H1 (cell line): ENCODE data around the gene RESP18. TPM values are rescaled to one million over a fixed set of nuclear protein-coding genes. Genes with fewer than 3 reads are reported as not detected.

Source experiments
- CTCF ChIA-PET: fragments of 300-600 bp; sonication (Branson Sonifier 250); formaldehyde crosslinking; loops from one replicate; lab custom pipeline; 2021; ENCODE audit not compliant: partially characterized antibody; lab: Charles Lee
- POLR2A ChIA-PET: fragments of 300-600 bp; sonication (Branson Sonifier 250); formaldehyde crosslinking; loops from one replicate; lab custom pipeline; 2021; ENCODE audit warnings: inconsistent platforms; ENCODE audit not compliant: partially characterized antibody; lab: Charles Lee
- DNase-seq, 2 experiments: peaks; one replicate each; pipeline versions ENCODE4 v3.0.0 to v3.0.0-alpha.2; 2010 to 2022; ENCODE audit warnings: low spot score in 2 of 2, low read depth in 1 of 2, mixed read lengths in 1 of 2
- FAIRE-seq: peaks from 2 replicates; lab custom pipeline; 2011; peaks lifted over from hg19 to GRCh38; lab: Jason Lieb, UNC
- H2AFZ ChIP-seq: 2 replicates; pipeline ENCODE4 v1.8.1; 2012; ENCODE audit warnings: low read length, inconsistent platforms
- H2AK5ac ChIP-seq: 2 replicates; pipeline ENCODE4 v1.6.1; 2013; ENCODE audit warnings: low read depth, low read length
- H2BK120ac ChIP-seq: replicated peaks from 2 replicates; pipeline ENCODE3; 2013; ENCODE audit warnings: low read depth, low read length, inconsistent platforms
- H2BK12ac ChIP-seq: 2 replicates; pipeline ENCODE4 v1.6.1; 2013; ENCODE audit warnings: low read depth, low read length
- H2BK15ac ChIP-seq: 2 replicates; pipeline ENCODE4 v1.6.1; 2013; ENCODE audit warnings: low read length
- H2BK20ac ChIP-seq: 2 replicates; pipeline ENCODE4 v1.6.1; 2013; ENCODE audit warnings: low read length
- H2BK5ac ChIP-seq: 2 replicates; pipeline ENCODE4 v1.6.1; 2013; ENCODE audit warnings: low read depth, low read length
- H3K14ac ChIP-seq: 2 replicates; pipeline ENCODE4 v1.6.1; 2013; ENCODE audit warnings: inconsistent platforms; ENCODE audit not compliant: insufficient read length
- H3K18ac ChIP-seq: 2 replicates; pipeline ENCODE4 v1.6.1; 2013; ENCODE audit warnings: low read length; ENCODE audit errors: extremely low read depth
- H3K23ac ChIP-seq: 2 replicates; pipeline ENCODE4 v1.6.1; 2013; ENCODE audit warnings: inconsistent platforms; ENCODE audit not compliant: insufficient read length
- H3K23me2 ChIP-seq: 2 replicates; pipeline ENCODE4 v1.6.1; 2013; ENCODE audit warnings: low read depth, low read length
- H3K27ac ChIP-seq: 2 replicates; pipeline ENCODE4 v1.6.1; 2011; ENCODE audit warnings: low read depth, low read length, inconsistent platforms
- H3K27me3 ChIP-seq, 4 experiments: replicated peaks in 1 of 4; 1 replicate in 1 of 4; 2 replicates in 3 of 4; pipeline versions ENCODE4 v1.6.1 to v1.8.1; 2011 to 2013; ENCODE audit warnings: low read length in 3 of 4, mild to moderate bottlenecking in 3 of 4, inconsistent platforms in 2 of 4, mixed read lengths in 2 of 4, moderate library complexity in 1 of 4; ENCODE audit not compliant: control insufficient read depth in 3 of 4, insufficient read depth in 3 of 4; ENCODE audit errors: extremely low read depth in 1 of 4
- H3K36me3 ChIP-seq, 4 experiments: 2 replicates each; pipeline versions ENCODE4 v1.6.1 to v1.8.1; 2011 to 2013; ENCODE audit warnings: mild to moderate bottlenecking in 4 of 4, low read length in 3 of 4, moderate library complexity in 2 of 4, control low read depth in 1 of 4, inconsistent platforms in 1 of 4; ENCODE audit not compliant: insufficient read depth in 4 of 4, control insufficient read depth in 2 of 4
- H3K4ac ChIP-seq: replicated peaks from 2 replicates; pipeline ENCODE3; 2013; ENCODE audit warnings: low read length, low read depth, mixed read lengths, inconsistent platforms; ENCODE audit not compliant: insufficient read length
- H3K4me1 ChIP-seq, 4 experiments: replicated peaks in 1 of 4; 1 replicate in 1 of 4; 2 replicates in 3 of 4; pipeline versions ENCODE4 v1.6.1 to v1.8.1; 2011 to 2013; ENCODE audit warnings: low read length in 3 of 4, inconsistent platforms in 2 of 4, mixed read lengths in 1 of 4; ENCODE audit not compliant: insufficient read depth in 4 of 4, control insufficient read depth in 3 of 4
- H3K4me2 ChIP-seq, 2 experiments: 2 replicates each; pipeline versions ENCODE4 v1.6.1 to v1.8.1; 2011 to 2013; ENCODE audit warnings: low read depth in 2 of 2, low read length in 2 of 2, control low read depth in 1 of 2, inconsistent platforms in 1 of 2, mild to moderate bottlenecking in 1 of 2; ENCODE audit not compliant: insufficient read depth in 1 of 2
- H3K4me3 ChIP-seq, 4 experiments: fragments of 200-600, 300-600 bp in 1 of 4; sonication (generic), shearing (Covaris generic), sonication (Bioruptor Twin) in 1 of 4; 2 replicates each; pipeline versions ENCODE4 v1.5.1 to v1.8.1; 2011 to 2016; ENCODE audit warnings: low read length in 4 of 4, low read depth in 3 of 4, control low read depth in 2 of 4, inconsistent platforms in 2 of 4, mild to moderate bottlenecking in 2 of 4, mixed read lengths in 1 of 4, moderate library complexity in 1 of 4; ENCODE audit not compliant: insufficient read depth in 2 of 4; ENCODE audit errors: extremely low read depth in 1 of 4
- H3K56ac ChIP-seq: replicated peaks from 2 replicates; pipeline ENCODE3; 2013; ENCODE audit warnings: low read depth, mild to moderate bottlenecking, mixed read lengths, low read length, inconsistent platforms; ENCODE audit not compliant: insufficient read length
- H3K79me1 ChIP-seq: 2 replicates; pipeline ENCODE4 v1.6.1; 2013; ENCODE audit warnings: low read depth, low read length, control low read depth
- H3K79me2 ChIP-seq, 2 experiments: 2 replicates each; pipeline versions ENCODE4 v1.6.1 to v1.8.1; 2012 to 2013; ENCODE audit warnings: low read length in 2 of 2, mild to moderate bottlenecking in 2 of 2, inconsistent platforms in 1 of 2; ENCODE audit not compliant: insufficient read depth in 2 of 2, control insufficient read depth in 1 of 2
- H3K9ac ChIP-seq, 4 experiments: replicated peaks in 1 of 4; 1 replicate in 1 of 4; 2 replicates in 3 of 4; pipeline versions ENCODE4 v1.6.1 to v1.8.1; 2011 to 2013; ENCODE audit warnings: low read depth in 3 of 4, low read length in 3 of 4, control low read depth in 2 of 4, mild to moderate bottlenecking in 2 of 4, moderate library complexity in 2 of 4, inconsistent platforms in 1 of 4; ENCODE audit errors: extremely low read depth in 1 of 4
- H3K9me3 ChIP-seq, 2 experiments: 2 replicates each; pipeline versions ENCODE4 v1.6.1 to v1.8.1; 2012 to 2013; ENCODE audit warnings: mild to moderate bottlenecking in 2 of 2, moderate library complexity in 2 of 2, control low read depth in 1 of 2, inconsistent platforms in 1 of 2, low read depth in 1 of 2, low read length in 1 of 2, mixed read lengths in 1 of 2; ENCODE audit not compliant: insufficient read depth in 2 of 2
- H4K20me1 ChIP-seq, 2 experiments: replicated peaks in 1 of 2; 2 replicates each; pipeline versions ENCODE3 to v1.8.1; 2011 to 2013; ENCODE audit warnings: inconsistent platforms in 2 of 2, low read length in 2 of 2, mild to moderate bottlenecking in 1 of 2; ENCODE audit not compliant: insufficient read depth in 2 of 2, control insufficient read depth in 1 of 2
- H4K5ac ChIP-seq: 2 replicates; pipeline ENCODE4 v1.6.1; 2013; ENCODE audit warnings: low read length, low read depth, mixed read lengths, inconsistent platforms; ENCODE audit not compliant: insufficient read length
- H4K8ac ChIP-seq: 2 replicates; pipeline ENCODE4 v1.8.0; 2013; ENCODE audit warnings: mild to moderate bottlenecking, moderate library complexity, low read length, inconsistent platforms; ENCODE audit not compliant: insufficient read depth; ENCODE audit errors: extremely low read depth
- H4K91ac ChIP-seq: replicated peaks from 2 replicates; pipeline ENCODE3; 2013; ENCODE audit warnings: low read length, mixed read lengths, inconsistent platforms; ENCODE audit not compliant: insufficient read length
- BACH1 ChIP-seq: IDR thresholded peaks from 2 replicates; pipeline ENCODE4 v1.6.1; 2012; ENCODE audit warnings: low read length, improper control_type of control experiment
- BRCA1 ChIP-seq: IDR thresholded peaks from 2 replicates; pipeline ENCODE4 v1.6.1; 2012; ENCODE audit warnings: low read depth, low read length, improper control_type of control experiment
- EP300 ChIP-seq, 2 experiments: IDR thresholded peaks; 1 replicate in 1 of 2; 2 replicates in 1 of 2; pipeline ENCODE4 v1.6.1; 2011 to 2012; ENCODE audit warnings: low read depth in 2 of 2, low read length in 2 of 2, mild to moderate bottlenecking in 2 of 2, borderline replicate concordance in 1 of 2, inconsistent platforms in 1 of 2, moderate library complexity in 1 of 2
- POLR2AphosphoS5 ChIP-seq: IDR thresholded peaks from 2 replicates; pipeline ENCODE4 v1.6.1; 2011; ENCODE audit warnings: low read depth, low read length
- RAD21 ChIP-seq, 2 experiments: IDR thresholded peaks in 1 of 2; conservative IDR thresholded peaks in 1 of 2; 2 replicates each; pipeline ENCODE4 v1.6.1; 2011; ENCODE audit warnings: low read depth in 2 of 2, low read length in 2 of 2, improper control_type of control experiment in 1 of 2, inconsistent platforms in 1 of 2, mild to moderate bottlenecking in 1 of 2, moderate library complexity in 1 of 2
- TAF7 ChIP-seq: optimal IDR thresholded peaks from 2 replicates; pipeline ENCODE3; 2011; ENCODE audit warnings: low read depth, mild to moderate bottlenecking, inconsistent platforms, low read length, moderate library complexity, borderline replicate concordance
- WGBS, 2 experiments: shearing (Covaris generic) in 1 of 2; methylation state at CpG; one replicate each; pipeline versions ENCODE4 v1.1.6 to v1.1.7; 2013 to 2015; ENCODE audit warnings: low lambda C conversion rate in 2 of 2, mixed read lengths in 2 of 2, inconsistent platforms in 1 of 2, low coverage in 1 of 2, missing lambda C conversion rate in 1 of 2; ENCODE audit not compliant: insufficient replicate concordance in 2 of 2, insufficient coverage in 1 of 2, insufficient read length in 1 of 2; ENCODE audit errors: extremely low coverage in 1 of 2, missing lambda C conversion rate in 1 of 2; 5-methylcytosine and 5-hydroxymethylcytosine counted together
- polyA plus RNA-seq, 7 experiments: library from polyadenylated mRNA; depleted of rRNA in 3 of 7; stranded (reverse) in 5 of 7; unstranded in 2 of 7; fragments of >200 nt in 5 of 7; fragments of 200-250 nt in 2 of 7; gene quantifications; 1 replicate in 5 of 7; 2 replicates in 1 of 7; 4 replicates in 1 of 7; pipeline versions ENCODE4 v1.2.1 to v1.2.3, GENCODE V29; 2011 to 2013; ENCODE audit warnings: missing spikeins in 2 of 7, mixed read lengths in 2 of 7
- total RNA-seq: library from RNA; stranded (reverse); fragmentation: NEBNext Ultra II Directional; extraction: Animal tissue kit (Norgen Biotek cat#: 25700); gene quantifications from 2 replicates; pipeline ENCODE4 v1.2.1, GENCODE V29; 2021
- TF ChIP-seq, protein P1 (sequence below): IDR thresholded peaks from 2 replicates; pipeline ENCODE4 v1.6.1; 2011; ENCODE audit warnings: low read depth, mild to moderate bottlenecking, low read length; ENCODE audit not compliant: insufficient read depth

The RESP18 gene
- total and polyA plus RNA-seq, 2 of the 8 experiments (the other 6 are each of a cell fraction or from before 2014, with no cell fraction given): not detected

DNA sequence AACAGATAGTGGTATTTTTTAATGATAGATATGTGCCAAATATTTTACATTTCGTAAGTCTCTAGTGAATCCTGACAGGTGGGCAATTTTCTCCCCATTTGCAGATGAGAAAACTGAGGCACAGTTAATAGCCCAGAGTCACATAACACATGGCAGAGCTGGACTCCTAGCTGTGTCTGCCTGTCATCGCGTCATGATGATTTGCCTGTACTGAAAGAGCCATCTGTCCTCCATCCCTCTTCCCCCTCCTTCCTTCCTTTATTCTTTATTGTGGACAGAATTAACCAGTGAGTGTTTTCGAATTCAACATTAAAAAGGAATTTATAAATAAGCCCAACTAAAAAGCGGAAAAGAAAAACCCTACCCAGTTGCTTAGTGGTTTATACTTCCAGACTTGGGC, 50.2 kb downstream of the RESP18 start:
- Histone ChIP-seq H3K23ac (no peak overlapping the region), H2BK12ac (no peak overlapping the region), H3K9ac (no peak overlapping the region), H3K4ac (no peak overlapping the region), H3K14ac (no peak overlapping the region), H2BK5ac (no peak overlapping the region), H3K4me1 (peaks cover 9 to 31% (median 19%) of the 10 kb centered on the region in 4 experiments), H3K36me3 (peaks cover 0 to 4% (median under 1%) of the 10 kb centered on the region in 4 experiments; a peak in 3 of 8 replicates), H3K27me3 (no peaks in the 10 kb centered on the region; a peak in 1 of 7 replicates), H4K91ac (no peak overlapping the region), H3K4me3 (no peak overlapping the region), H2BK20ac (no peak overlapping the region), H2BK15ac (no peak overlapping the region), H3K27ac (no peak overlapping the region), H2AK5ac (no peak overlapping the region), H3K23me2 (peaks cover 8% of the 10 kb centered on the region; the same call in 1 of the 2 replicates), H2AFZ (no peak overlapping the region), H3K79me2 (no peaks in the 10 kb centered on the region), H3K9me3 (no peaks in the 10 kb centered on the region), H3K18ac (no peak overlapping the region), H3K4me2 (no peak overlapping the region), H3K56ac (no peak overlapping the region), H2BK120ac (no peak overlapping the region), H4K20me1 (no peaks in the 10 kb centered on the region), H4K8ac (no peak overlapping the region), H4K5ac (no peak overlapping the region), H3K79me1 (no peaks in the 10 kb centered on the region; the same call in 1 of the 2 replicates)
- ChIA-PET POLR2A (interaction anchor here (0.6 to 2.6 kb wide), 5 partner anchors 11 to 69 kb away, joined by 3 to 6 read pairs (median 4); partner anchors contain the start of genes ANKZF1 and ATG9A), CTCF (interaction anchor here (0.7 to 12.1 kb wide), 6 partner anchors 10 to 280 kb away, joined by 3 to 220 read pairs (median 4); no protein-coding TSS in a partner anchor)
- FAIRE-seq (no peak), DNase-seq (no peak)
- WGBS, 2 experiments: 90% methylated on average over 5 of the region's 5 CpGs; no CpG with 5 or more reads in 1 of the 2 experiments
- TF ChIP-seq POLR2AphosphoS5 (no peak), TAF7 (no peak), RAD21 (IDR thresholded peaks at IDR 0.05 in 1 of 2, conservative IDR thresholded peaks at IDR 0.05 in 1 of 2; ENCODE audit: low read depth in 2 of 2, low read length in 2 of 2) (no peak), EP300 (IDR thresholded peaks at IDR 0.05; ENCODE audit: borderline replicate concordance in 1 of 2, low read depth in 2 of 2, low read length in 2 of 2) (no peak), BRCA1 (no peak), BACH1 (no peak)
- TF ChIP-seq, protein P1, sequence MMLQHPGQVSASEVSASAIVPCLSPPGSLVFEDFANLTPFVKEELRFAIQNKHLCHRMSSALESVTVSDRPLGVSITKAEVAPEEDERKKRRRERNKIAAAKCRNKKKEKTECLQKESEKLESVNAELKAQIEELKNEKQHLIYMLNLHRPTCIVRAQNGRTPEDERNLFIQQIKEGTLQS: no peak
